ENCODE results near the gene ACBD4.
"Not testable (repeated sequence)": the region's sequence is repeated elsewhere in the genome, so short reads cannot be mapped to it uniquely, and the experiment has no call there.

GRCh38 chr17:45124797-45125122 lies 10.7 kb upstream of the ACBD4 start:
- TF ChIP-seq POLR2A (IDR thresholded peaks at IDR 0.05; ENCODE audit: low read length); GATA1 (IDR thresholded peaks at IDR 0.05; ENCODE audit: low read depth, low read length): not testable (repeated sequence)

All from erythroblast (primary cell).